Breast epithelium (tissue), 3 donors: ENCODE results near the gene ESPNL.

Source experiments
- POLR2AphosphoS5 ChIP-seq, 3 donors: sonication (generic); formaldehyde crosslinking; IDR thresholded peaks; one replicate each; pipeline ENCODE4 v1.6.1; 2017; ENCODE audit warnings: antibody characterized with exemption in 3 of 3
- TF ChIP-seq, protein P1 (sequence below), 3 donors: fragments of 450-650 bp; IDR thresholded peaks; one replicate each; pipeline ENCODE4 v1.5.1; 2016 to 2017; ENCODE audit warnings: antibody characterized with exemption in 3 of 3, mild to moderate bottlenecking in 3 of 3, moderate library complexity in 3 of 3

- TF ChIP-seq, protein P1, sequence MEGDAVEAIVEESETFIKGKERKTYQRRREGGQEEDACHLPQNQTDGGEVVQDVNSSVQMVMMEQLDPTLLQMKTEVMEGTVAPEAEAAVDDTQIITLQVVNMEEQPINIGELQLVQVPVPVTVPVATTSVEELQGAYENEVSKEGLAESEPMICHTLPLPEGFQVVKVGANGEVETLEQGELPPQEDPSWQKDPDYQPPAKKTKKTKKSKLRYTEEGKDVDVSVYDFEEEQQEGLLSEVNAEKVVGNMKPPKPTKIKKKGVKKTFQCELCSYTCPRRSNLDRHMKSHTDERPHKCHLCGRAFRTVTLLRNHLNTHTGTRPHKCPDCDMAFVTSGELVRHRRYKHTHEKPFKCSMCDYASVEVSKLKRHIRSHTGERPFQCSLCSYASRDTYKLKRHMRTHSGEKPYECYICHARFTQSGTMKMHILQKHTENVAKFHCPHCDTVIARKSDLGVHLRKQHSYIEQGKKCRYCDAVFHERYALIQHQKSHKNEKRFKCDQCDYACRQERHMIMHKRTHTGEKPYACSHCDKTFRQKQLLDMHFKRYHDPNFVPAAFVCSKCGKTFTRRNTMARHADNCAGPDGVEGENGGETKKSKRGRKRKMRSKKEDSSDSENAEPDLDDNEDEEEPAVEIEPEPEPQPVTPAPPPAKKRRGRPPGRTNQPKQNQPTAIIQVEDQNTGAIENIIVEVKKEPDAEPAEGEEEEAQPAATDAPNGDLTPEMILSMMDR (IDR thresholded peaks at IDR 0.05): no peak
- TF ChIP-seq POLR2AphosphoS5 (IDR thresholded peaks at IDR 0.05): no peak
Measured at GRCh38 chr2:238126775-238127164, 26.6 kb downstream of the ESPNL start.
